Activated CD4-positive, alpha-beta T cell treated with anti-CD3 and anti-CD28 coated beads for 24 hours (primary cell): ENCODE data around the gene MARCHF9.
A peak's percentile ranks its signal among the peaks of the same experiment; 100 is the strongest.

ENCODE experiments used
- DNase-seq, 2 donors: peaks; one replicate each; pipeline ENCODE4 v3.0.0-alpha.2; 2020; ENCODE audit warnings: low read depth in 2 of 2

MARCHF9 gene

GRCh38 chr12:57737467-57738460, 17.1 kb upstream of the MARCHF9 start:
- no peak for DNase-seq

- DNase-seq = no peak
Measured at GRCh38 chr12:57738661-57739237, 16.2 kb upstream of the MARCHF9 start, which contains the start of gene AGAP2. TSS of gene AGAP2 (minus strand) at chr12:57738742. CDS start at chr12:57738246, 496 bp downstream.

GRCh38 chr12:57739387-57739786, 15.5 kb upstream of the MARCHF9 start:
- no peak for DNase-seq

- DNase-seq = no peak
Measured at GRCh38 chr12:57739914-57740538, 14.9 kb upstream of the MARCHF9 start.

DNA sequence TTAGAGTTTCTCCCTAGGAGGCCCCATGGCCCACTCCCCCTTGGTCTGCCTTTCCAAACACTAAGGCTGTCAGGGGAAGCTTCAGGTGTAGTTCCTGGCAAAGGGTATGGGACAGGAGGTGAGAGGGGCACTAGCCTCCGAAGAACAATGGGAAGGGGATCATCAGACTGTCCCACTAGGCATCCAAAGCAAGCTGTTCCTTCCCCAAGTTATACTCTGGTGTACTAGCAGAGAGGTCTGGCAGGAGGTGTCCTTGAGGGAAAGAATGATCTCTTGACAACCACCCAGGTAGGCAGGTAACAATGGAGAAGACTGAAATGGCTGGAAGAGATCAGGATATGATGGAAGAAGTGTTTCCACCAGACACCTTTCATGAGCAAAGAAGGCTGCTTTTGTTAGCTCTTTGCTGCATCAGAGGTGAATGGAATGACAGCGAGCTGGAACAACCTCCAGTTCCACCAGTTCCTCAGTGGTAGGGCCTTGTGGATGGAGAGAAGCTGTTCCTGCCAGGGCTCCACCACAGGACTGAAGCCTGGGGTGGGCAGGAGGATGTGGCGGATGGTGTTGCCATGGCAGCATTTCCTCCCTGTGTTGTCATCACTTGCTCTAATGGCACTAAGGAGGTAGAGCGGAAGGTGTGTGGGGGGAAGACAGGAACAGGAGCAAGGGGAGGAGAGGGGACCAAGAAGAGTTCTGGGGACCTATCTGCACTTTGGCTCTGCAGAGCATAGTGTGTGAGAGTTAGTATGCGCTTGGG, 14.1 kb upstream of the MARCHF9 start:
- peak; percentile 43 to 46 for DNase-seq

DNA sequence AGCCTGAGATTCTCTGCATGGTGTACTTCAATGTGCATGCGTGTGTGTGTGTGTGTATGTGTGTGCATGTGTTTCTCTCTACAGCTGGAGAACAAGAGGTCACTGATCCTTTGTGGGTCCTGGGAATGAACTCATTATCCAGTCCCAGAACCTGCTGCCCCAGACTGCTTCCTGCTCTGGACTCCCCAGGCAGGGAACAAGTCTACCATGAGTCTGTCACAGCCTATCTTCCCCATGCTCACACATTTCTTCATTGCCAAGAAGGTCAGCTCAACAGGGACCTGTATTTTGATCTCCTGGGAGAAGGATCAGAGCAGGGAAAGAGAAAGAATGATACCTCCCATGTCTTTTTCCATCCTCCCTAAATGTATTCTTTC, 13.5 kb upstream of the MARCHF9 start:
- DNase-seq = no peak

- DNase-seq = peak; percentile 58 to 70
Measured at GRCh38 chr12:57741844-57742738, 12.8 kb upstream of the MARCHF9 start.

GRCh38 chr12:57743769-57744168, 11.1 kb upstream of the MARCHF9 start:
- DNase-seq = no peak

DNA sequence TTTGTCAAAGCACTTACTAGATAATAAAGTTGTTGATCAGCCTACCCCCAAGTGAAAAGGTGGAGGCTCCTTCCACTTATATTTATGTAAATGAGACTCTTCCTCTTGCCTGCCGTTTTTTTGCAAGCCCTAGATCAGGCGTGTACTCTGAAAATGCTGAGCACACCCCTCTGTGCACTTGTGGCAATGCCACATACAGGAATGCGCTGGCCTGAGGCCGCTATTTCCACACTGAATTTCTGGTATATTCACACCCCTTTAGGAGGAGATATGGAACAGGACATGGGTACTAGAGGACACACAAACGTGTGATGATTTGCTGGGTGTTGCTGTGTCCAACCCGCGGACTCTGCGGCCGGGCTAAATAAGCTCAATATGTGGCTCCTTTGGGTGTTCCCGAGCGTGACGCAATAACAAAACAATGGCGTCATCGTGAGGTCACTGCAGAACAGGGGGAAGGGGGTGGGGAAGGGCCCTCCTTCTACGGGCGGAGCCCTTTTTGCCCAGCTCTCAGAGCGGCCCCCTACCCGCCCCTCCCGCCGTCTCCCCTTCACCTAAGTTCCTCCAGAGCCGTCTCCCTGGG, 10.6 kb upstream of the MARCHF9 start:
- peak; percentile 58 to 59 for DNase-seq

- DNase-seq = peak; percentile 90 to 93
Measured at GRCh38 chr12:57744777-57745484, 10.0 kb upstream of the MARCHF9 start, which contains the start of gene TSPAN31. TSS of gene TSPAN31 (plus strand) at chr12:57745039. CDS start at chr12:57745155, 116 bp downstream.

GRCh38 chr12:57745485-57745881, 9.4 kb upstream of the MARCHF9 start:
- no peak for DNase-seq

DNA sequence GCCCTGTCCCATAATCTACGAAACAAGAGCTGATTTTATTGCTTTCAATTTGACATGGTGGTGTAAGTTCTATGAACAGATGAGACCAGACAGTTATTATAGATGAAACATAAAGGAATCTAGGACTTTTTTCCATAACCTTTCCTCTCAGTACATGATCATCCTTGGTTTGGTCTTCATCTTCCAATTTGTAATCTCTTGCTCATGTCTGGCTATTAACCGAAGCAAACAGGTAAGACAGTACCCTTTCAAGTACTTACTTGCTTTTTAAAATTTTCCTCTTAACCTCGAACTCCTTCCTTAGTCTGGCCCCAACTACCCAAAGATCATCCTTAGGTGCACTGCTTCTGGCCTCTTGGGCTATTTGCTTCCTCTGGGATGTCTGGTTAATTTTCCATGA, 8.9 kb upstream of the MARCHF9 start:
- DNase-seq = no peak

- DNase-seq = no peak
Measured at GRCh38 chr12:57749061-57749460, 5.8 kb upstream of the MARCHF9 start.

- DNase-seq = no peak
Measured at GRCh38 chr12:57750561-57751431, 4.1 kb upstream of the MARCHF9 start.

DNA sequence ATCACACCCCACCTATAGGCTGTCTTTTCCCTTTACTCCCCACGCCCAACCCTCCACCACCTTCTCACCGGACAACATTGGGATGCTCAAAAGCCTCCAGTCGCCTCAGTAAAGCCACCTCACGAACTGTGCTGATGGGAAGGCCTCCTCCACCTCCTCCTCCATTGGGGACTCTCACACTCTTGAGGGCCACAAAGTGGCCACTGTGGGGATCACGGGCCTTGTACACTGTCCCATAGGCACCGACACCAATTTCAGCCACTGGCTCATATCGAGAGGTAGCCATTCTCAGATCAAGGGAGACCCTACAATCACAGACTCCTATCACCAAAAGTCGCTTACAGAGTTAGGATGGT, 3.5 kb upstream of the MARCHF9 start:
- no peak for DNase-seq

- peak; percentile 93 to 96 for DNase-seq
Measured at GRCh38 chr12:57751788-57752667, 2.9 kb upstream of the MARCHF9 start, which contains the start of gene CDK4. TSS of gene CDK4 (minus strand) at chr12:57752310. CDS start at chr12:57751717, 593 bp downstream.

GRCh38 chr12:57752668-57753000, 2.3 kb upstream of the MARCHF9 start:
- DNase-seq = no peak
